HUES6 (cell line): Measurements from ENCODE around the gene OGFR.

Source experiments
- H3K27ac ChIP-seq: 2 replicates; pipeline ENCODE4 v1.7.0; 2013; ENCODE audit warnings: low read depth, mild to moderate bottlenecking, low read length, inconsistent platforms
- H3K27me3 ChIP-seq: 2 replicates; pipeline ENCODE4 v1.6.1; 2013; ENCODE audit warnings: low read length; ENCODE audit not compliant: control insufficient read depth, insufficient read depth
- H3K36me3 ChIP-seq: 2 replicates; pipeline ENCODE4 v1.6.1; 2013; ENCODE audit warnings: low read length; ENCODE audit not compliant: control insufficient read depth, insufficient read depth
- H3K4me1 ChIP-seq: 2 replicates; pipeline ENCODE4 v1.6.1; 2013; ENCODE audit warnings: low read length; ENCODE audit not compliant: control insufficient read depth, insufficient read depth
- H3K4me3 ChIP-seq: 2 replicates; pipeline ENCODE4 v1.5.1; 2013; ENCODE audit warnings: low read depth, low read length
- H3K9ac ChIP-seq: one replicate; pipeline ENCODE4 v1.6.1; 2013; ENCODE audit warnings: mild to moderate bottlenecking, low read length
- H3K9me3 ChIP-seq: 2 replicates; pipeline ENCODE4 v1.6.1; 2013; ENCODE audit warnings: low read depth, low read length; ENCODE audit not compliant: control insufficient read depth, insufficient read depth

OGFR gene

DNA sequence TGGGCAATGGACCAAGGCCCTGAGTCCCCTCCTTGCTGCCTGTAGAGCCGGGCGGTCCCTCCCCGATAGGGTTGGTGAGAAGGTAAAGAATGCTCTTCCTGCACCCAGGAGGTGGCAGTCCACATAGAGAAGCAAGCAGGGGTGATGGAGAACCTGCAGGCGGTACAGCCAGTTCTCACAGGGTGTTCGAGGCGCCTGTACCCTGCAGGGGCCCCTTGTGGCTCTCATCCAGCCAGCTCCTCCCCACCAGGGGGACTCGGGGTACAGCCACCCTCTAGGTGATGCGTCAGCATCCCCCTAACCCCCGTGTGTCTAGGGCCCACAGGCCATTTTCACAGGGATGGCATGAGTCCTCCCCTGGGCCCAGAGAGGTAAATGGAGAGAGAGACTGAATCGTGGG, 7.1 kb downstream of the OGFR start:
- Histone ChIP-seq H3K27me3 (peaks cover 6% of the 10 kb centered on the region; the same call in 1 of the 2 replicates), H3K27ac (no peak overlapping the region), H3K36me3 (peaks cover 46% of the 10 kb centered on the region), H3K9me3 (no peaks in the 10 kb centered on the region), H3K9ac (no peak overlapping the region), H3K4me3 (no peak overlapping the region), H3K4me1 (peaks cover 13% of the 10 kb centered on the region)

GRCh38 chr20:62812181-62812906, 7.7 kb downstream of the OGFR start:
- H3K9me3 ChIP-seq: no peaks in the 10 kb centered on the region
- H3K27me3 ChIP-seq: peaks cover 11% of the 10 kb centered on the region
- H3K9ac ChIP-seq: no peak overlapping the region
- H3K4me1 ChIP-seq: peaks cover 13% of the 10 kb centered on the region
- H3K4me3 ChIP-seq: no peak overlapping the region
- no peak overlapping the region for H3K27ac ChIP-seq
- peaks cover 46% of the 10 kb centered on the region for H3K36me3 ChIP-seq

GRCh38 chr20:62812907-62813200, 8.2 kb downstream of the OGFR start:
- Histone ChIP-seq H3K27ac (no peak overlapping the region), H3K4me3 (no peak overlapping the region), H3K9me3 (no peaks in the 10 kb centered on the region), H3K27me3 (peaks cover 15% of the 10 kb centered on the region), H3K4me1 (peaks cover 17% of the 10 kb centered on the region), H3K36me3 (peaks cover 43% of the 10 kb centered on the region), H3K9ac (no peak overlapping the region)

DNA sequence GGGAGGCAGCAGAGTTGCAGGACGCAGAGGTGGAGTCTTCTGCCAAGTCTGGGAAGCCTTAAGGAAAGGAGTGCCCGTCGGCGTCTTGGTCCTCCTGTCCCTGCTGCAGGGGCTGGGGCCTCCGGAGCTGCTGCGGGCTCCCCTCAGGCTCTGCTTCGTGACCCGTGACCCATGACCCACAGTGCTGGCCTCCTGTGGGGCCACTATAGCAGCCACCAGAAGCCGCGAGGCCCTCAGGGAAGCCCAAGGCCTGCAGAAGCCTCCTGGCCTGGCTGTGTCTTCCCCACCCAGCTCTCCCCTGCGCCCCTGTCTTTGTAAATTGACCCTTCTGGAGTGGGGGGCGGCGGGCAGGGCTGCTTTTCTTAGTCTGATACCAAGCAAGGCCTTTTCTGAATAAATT, 9.0 kb downstream of the OGFR start:
- no peak overlapping the region for H3K27ac ChIP-seq

GRCh38 chr20:62814060-62814708, 9.5 kb downstream of the OGFR start:
- no peak overlapping the region for H3K9ac ChIP-seq
- H3K9me3 ChIP-seq: no peaks in the 10 kb centered on the region
- no peak overlapping the region for H3K4me3 ChIP-seq
- no peak overlapping the region for H3K27ac ChIP-seq
- H3K36me3 ChIP-seq: peaks cover 36% of the 10 kb centered on the region
- H3K4me1 ChIP-seq: peaks cover 17% of the 10 kb centered on the region
- H3K27me3 ChIP-seq: peaks cover 17% of the 10 kb centered on the region

More for the DNA sequence above, 9.0 kb downstream of the OGFR start:
- Histone ChIP-seq H3K4me3 (no peak overlapping the region), H3K9me3 (no peaks in the 10 kb centered on the region), H3K4me1 (peaks cover 17% of the 10 kb centered on the region), H3K36me3 (peaks cover 40% of the 10 kb centered on the region), H3K27me3 (peaks cover 17% of the 10 kb centered on the region), H3K9ac (no peak overlapping the region)

DNA sequence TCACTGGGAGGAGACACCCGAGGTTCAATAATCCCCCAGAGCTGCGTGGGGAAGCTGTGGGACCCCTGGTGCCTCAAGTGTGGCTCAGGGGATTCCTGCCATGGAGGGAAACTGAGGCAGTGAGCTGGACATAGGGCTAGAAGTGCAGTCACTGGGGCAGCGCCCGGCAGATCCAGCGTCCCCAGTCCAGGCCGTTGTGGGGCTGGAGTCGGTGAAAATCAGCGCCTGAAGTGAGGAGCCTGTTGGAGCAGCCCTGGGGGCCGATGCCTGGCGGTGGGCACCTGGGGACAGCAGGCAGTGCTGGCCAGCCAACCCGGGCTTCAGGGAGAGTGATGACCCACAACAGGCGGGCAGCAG, 10.1 kb downstream of the OGFR start:
- Histone ChIP-seq H3K36me3 (peaks cover 31% of the 10 kb centered on the region), H3K27ac (no peak overlapping the region), H3K4me3 (no peak overlapping the region), H3K4me1 (peaks cover 17% of the 10 kb centered on the region), H3K9me3 (no peaks in the 10 kb centered on the region), H3K9ac (no peak overlapping the region), H3K27me3 (peaks cover 17% of the 10 kb centered on the region)

DNA sequence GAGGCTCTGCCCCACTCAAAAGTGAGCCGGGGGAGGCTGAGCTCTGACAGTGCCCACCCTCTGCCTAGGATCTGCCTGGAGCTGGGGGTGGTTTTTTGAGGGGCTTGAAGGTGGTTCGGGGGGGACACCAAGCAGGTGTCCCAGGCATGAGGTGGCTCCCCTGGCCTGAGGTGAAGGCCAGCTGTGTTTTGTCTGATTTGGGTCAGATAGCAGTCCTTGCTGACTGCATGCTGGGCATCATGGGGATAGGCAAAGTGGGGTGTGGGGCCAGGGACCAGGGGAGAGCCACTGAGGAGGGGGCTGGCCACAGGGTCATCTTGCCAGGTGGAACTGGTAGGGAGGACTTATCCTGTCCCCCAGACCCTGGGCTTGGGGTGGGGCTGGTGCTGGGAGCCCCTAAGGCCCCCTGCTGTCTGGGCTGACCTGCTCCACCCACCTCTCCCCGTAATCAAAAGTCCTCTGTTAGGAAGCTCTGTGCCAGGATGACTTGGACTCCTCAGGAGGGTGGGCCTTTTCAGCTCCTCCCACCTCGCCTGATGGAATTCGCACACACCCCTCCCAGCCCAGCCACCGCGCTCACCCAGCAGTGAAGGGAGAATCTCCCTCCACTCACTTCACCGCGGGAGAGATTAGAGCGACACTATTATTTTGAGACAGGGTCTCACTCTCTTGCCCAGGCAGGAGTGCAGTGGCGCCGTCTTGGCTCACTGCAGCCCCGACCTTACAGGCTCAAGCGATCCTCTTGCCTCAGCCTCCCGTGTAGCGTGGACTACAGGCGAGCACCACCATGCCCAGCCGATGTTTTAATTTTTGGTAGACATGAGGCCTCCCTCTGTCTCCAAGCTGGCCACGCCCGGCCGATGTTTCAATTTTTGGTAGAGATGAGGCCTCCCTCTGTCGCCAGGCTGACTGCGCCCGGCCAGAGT, 10.7 kb downstream of the OGFR start:
- Histone ChIP-seq H3K4me3 (peak overlapping the region; percentile 58), H3K4me1 (peaks cover 17% of the 10 kb centered on the region), H3K27ac (peak overlapping the region; percentile 3; the same call in 1 of the 2 replicates), H3K9me3 (no peaks in the 10 kb centered on the region), H3K27me3 (peaks cover 17% of the 10 kb centered on the region), H3K36me3 (peaks cover 29% of the 10 kb centered on the region), H3K9ac (peak overlapping the region; percentile 63)

- Histone ChIP-seq H3K9me3 (no peaks in the 10 kb centered on the region), H3K27ac (peak overlapping the region; percentile 35; the same call in 1 of the 2 replicates), H3K27me3 (peaks cover 17% of the 10 kb centered on the region), H3K4me3 (peak overlapping the region; percentile 58), H3K9ac (peak overlapping the region; percentile 63), H3K36me3 (peaks cover 22% of the 10 kb centered on the region), H3K4me1 (peaks cover 22% of the 10 kb centered on the region)
Measured at GRCh38 chr20:62816031-62816883, 11.6 kb downstream of the OGFR start.

GRCh38 chr20:62816884-62817873, 12.5 kb downstream of the OGFR start, which contains the start of gene COL9A3:
COL9A3 (plus strand) TSS chr20:62817050; CDS start chr20:62817065, 15 bp downstream.
- H3K9me3 ChIP-seq: no peaks in the 10 kb centered on the region
- H3K27ac ChIP-seq: peak within 1 kb of the TSS; percentile 35; the same call in 1 of the 2 replicates
- peaks cover 15% of the 10 kb centered on the region for H3K36me3 ChIP-seq
- peak within 1 kb of the TSS; percentile 58 for H3K4me3 ChIP-seq
- H3K4me1 ChIP-seq: peaks cover 22% of the 10 kb centered on the region
- peak within 1 kb of the TSS; percentile 63 for H3K9ac ChIP-seq
- peaks cover 17% of the 10 kb centered on the region for H3K27me3 ChIP-seq
